Astrocyte of the spinal cord (primary cell): Measurements from ENCODE around the gene CMSS1.

Experiments
- DNase-seq: peaks from one replicate; pipeline ENCODE4 v3.0.0; 2011; ENCODE audit warnings: low read depth, low spot score
- H3K4me3 ChIP-seq: 2 replicates; pipeline ENCODE4 v1.5.1; 2011; ENCODE audit warnings: low read depth, mild to moderate bottlenecking, low read length, moderate library complexity
- CTCF ChIP-seq: IDR thresholded peaks from 2 replicates; pipeline ENCODE4 v1.5.1; 2012; ENCODE audit warnings: low read depth, mild to moderate bottlenecking, low read length, inconsistent platforms
- in situ Hi-C: cut with HindIII; loops from 2 replicates; pipeline ENCODE4 v1.10.0; 2017; ENCODE audit warnings: low sequenced_read_pairs

The CMSS1 gene

DNA sequence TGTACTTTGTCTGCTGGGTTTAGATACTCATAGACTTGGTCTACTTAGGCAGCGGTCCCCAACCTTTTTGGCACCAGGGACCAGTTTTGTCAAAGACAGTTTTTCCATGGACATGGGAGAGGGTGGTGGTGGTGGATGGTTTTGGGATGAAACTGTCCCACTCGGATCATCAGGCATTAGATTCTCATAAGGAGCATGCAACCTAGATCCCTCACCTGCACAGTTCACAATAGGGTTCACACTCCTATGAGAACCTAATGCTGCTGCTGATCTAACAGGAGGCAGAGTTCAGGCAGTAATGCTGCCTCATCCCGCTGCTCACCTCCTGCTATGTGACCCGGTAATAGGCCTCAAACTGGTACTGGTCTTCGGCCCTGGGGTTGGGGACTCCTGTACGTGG lies 45.3 kb downstream of the CMSS1 start:
- DNase-seq, result no peak
- in situ Hi-C loops, result no loop called here
- H3K4me3 ChIP-seq, result no peak overlapping the region
- no peak for TF ChIP-seq CTCF

GRCh38 chr3:99863588-99863987 lies 45.9 kb downstream of the CMSS1 start:
- TF ChIP-seq CTCF, result no peak
- no peak for DNase-seq
- in situ Hi-C loops, result no loop called here
- H3K4me3 ChIP-seq, result no peak overlapping the region

- TF ChIP-seq CTCF, result no peak
- in situ Hi-C loops, result no loop called here
- no peak for DNase-seq
- H3K4me3 ChIP-seq, result no peak overlapping the region
Observed at GRCh38 chr3:99864289-99864688, 46.6 kb downstream of the CMSS1 start.

GRCh38 chr3:99865321-99865720 lies 47.7 kb downstream of the CMSS1 start:
- no peak overlapping the region for H3K4me3 ChIP-seq
- in situ Hi-C loops, result no loop called here
- TF ChIP-seq CTCF, result no peak
- peak; percentile 75 for DNase-seq

DNA sequence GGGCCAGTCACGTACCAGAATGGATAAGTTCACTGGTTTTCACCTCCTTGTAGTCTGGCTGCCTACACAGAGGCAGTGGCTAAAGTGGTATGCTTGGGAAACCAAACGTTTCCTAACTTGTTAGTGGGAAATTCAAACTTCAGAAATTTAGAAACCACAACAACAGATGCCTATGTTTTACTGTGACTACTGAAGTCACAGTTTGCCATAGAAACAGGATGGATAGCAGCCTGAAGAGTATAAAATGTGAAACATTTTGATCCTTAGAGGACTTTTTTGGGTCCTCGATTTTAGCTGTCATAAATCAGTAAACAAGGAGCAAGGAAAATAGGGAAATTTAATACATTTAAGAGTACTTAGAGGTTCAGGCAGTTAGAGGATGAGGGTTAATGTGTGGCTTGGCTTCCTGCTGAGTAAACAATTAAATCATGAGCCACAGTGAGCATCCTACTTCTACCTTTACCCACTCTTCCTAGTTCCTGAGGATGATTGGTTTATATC lies 48.6 kb downstream of the CMSS1 start:
- no peak for TF ChIP-seq CTCF
- DNase-seq, result peak; percentile 89
- in situ Hi-C loops, result no loop called here
- no peak overlapping the region for H3K4me3 ChIP-seq

- no peak for DNase-seq
- in situ Hi-C loops, result no loop called here
- no peak for TF ChIP-seq CTCF
- no peak overlapping the region for H3K4me3 ChIP-seq
Observed at GRCh38 chr3:99867594-99868310, 50.1 kb downstream of the CMSS1 start.
